GM19043 (cell line): ENCODE measurements around the gene COQ8B.
A peak's percentile ranks its signal among the peaks of the same experiment; 100 is the strongest.

Experiments used
- ATAC-seq: cut with Tn5 transposase; IDR thresholded peaks from one replicate; pipeline ENCODE4 v1.9.1; 2021; ENCODE audit warnings: low read depth; ENCODE audit not compliant: unreplicated experiment

COQ8B gene

GRCh38 chr19:40718774-40719391, 2.2 kb upstream of the COQ8B start:
- no peak for ATAC-seq

DNA sequence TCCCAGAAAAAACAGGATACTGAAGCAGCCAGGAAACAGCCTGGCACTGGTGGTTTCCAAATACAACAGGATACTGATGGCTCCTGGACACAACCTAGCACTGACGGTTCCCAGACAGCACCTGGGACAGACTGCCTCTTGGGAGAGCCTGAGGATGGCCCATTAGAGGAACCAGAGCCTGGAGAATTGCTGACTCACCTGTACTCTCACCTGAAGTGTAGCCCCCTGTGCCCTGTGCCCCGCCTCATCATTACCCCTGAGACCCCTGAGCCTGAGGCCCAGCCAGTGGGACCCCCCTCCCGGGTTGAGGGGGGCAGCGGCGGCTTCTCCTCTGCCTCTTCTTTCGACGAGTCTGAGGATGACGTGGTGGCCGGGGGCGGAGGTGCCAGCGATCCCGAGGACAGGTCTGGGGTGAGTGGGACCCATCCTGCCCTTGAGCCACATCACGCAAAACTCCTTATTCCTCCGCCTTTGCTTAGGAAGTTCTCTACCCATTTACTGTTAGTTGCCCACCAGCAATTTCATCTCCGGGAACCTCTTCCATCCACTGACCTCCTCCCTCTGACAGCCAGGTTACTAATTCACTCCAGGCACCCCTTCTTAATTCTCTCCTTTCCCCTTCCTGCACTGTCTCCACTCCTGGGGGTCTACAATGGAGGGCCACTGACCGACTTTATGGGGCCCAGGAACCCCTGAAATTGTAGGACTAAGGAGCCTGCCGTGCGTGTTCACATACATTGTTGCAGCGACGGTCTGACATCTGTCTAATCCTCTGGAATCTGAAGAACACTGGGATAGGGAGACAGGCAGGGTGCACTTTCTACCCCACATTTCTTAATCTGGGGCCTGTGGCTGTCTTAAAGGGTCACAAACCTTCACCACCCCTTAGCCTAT, 1.4 kb upstream of the COQ8B start:
- ATAC-seq = no peak

DNA sequence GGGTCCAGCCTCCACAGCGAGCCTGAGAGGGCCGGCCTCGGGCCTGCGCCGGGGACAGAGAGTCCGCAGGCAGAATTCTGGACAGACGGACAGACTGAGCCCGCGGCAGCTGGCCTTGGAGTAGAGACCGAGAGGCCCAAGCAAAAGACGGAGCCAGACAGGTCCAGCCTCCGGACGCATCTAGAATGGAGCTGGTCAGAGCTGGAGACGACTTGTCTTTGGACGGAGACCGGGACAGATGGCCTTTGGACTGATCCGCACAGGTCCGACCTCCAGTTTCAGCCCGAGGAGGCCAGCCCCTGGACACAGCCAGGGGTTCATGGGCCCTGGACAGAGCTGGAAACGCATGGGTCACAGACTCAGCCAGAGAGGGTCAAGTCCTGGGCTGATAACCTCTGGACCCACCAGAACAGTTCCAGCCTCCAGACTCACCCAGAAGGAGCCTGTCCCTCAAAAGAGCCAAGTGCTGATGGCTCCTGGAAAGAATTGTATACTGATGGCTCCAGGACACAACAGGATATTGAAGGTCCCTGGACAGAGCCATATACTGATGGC, 716 bp upstream of the COQ8B start:
- no peak for ATAC-seq

DNA sequence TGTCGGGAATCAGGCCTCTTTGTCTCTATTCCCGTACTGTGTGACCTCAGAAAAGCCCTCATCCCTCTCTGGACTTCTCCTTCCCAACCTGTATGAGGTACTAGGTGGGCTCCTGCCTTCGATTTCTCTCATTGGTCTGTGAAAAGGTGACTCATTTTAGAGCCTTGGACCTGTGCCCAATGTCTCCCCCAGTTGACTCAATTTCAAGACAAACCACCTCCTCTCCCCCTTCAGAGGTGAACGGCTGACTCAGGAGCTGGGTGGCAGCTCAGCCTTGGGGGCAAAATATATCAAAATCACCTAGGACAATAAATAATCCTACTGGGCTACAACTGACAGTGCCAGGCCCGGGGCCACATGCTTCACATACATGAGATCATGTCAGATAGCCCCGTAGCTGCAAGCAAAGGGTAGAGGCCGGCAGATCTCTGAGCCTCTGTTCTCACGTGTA, 630 bp downstream of the COQ8B start:
- ATAC-seq = no peak

DNA sequence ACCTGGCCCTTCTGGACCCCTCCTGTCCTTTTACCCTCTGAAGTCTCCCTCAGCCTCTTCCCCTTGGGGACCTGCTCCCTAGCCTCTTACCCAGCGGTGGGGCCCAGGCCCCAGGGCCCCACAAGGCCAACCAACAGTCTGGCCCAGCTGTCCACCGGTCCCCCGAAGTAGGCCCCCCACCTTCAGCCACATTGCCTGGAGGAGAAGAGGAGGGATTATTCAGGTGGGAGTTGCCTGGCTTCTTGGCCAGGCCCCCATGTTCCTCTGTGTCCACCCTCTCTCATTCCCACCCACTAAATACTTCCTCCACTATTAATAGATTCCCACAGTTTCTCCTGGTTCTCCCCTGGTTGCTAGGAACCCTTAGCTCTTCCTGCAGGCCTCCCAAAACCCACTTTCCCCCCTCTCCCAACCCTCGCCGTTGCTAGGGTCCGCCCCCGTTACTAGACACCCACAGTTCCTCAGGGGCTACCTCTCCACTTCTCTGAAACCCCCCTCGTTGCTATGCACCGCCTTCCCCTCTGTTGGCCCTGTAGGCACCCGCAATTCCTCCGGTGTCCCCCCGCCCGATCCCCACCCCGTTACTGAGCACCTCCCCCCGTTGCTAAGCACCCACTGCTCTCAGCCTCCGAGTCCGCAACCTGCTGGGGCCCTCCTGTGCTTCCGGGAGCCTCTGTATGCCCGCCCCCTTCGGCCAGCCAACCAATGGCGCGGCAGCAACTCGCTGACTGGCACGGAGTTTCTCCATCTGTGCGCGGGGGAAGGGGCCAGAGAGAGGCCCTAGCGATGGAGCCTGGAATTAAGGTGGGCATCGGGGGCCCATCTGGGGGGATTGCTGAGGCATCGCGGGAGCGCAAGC, 2.0 kb downstream of the COQ8B start:
- ATAC-seq = peak; percentile 54

GRCh38 chr19:40713939-40714338, 2.7 kb downstream of the COQ8B start:
- no peak for ATAC-seq

DNA sequence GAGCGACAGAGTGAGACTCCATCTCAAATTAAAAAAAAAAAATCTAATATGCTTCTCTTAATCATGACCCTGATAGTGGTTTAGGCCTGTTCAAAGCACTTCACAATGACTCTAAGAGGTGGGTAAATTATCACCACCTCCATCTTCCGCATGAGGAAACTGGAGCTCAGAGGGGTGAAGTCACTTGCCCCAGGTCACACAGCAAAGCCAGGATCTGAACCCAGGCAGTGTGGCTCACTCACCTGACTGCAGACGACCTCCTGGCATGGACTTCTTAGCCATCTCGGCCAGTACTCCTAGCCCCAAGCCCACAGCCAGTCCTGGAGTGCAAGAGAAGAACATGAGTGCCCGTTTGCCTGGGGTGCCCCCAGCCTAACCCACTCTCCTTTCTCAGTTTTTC, 6.9 kb downstream of the COQ8B start:
- ATAC-seq = no peak

- no peak for ATAC-seq
Measured at GRCh38 chr19:40707615-40708014, 9.1 kb downstream of the COQ8B start.

- no peak for ATAC-seq
Measured at GRCh38 chr19:40705950-40706619, 10.6 kb downstream of the COQ8B start.

DNA sequence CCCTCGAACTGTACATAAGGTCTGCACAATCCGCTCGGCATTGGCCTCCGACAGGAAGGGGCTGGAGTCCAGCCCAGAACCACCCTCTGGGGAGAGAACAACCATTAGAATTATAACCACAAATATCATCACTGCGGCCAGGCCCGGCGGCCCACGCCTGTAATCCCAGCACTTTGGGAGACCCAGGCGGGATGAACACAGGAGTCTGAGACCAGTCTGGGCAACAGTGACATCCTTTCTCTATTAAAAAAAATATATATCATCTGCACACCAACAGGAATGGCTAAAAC, 11.4 kb downstream of the COQ8B start:
- ATAC-seq = no peak

DNA sequence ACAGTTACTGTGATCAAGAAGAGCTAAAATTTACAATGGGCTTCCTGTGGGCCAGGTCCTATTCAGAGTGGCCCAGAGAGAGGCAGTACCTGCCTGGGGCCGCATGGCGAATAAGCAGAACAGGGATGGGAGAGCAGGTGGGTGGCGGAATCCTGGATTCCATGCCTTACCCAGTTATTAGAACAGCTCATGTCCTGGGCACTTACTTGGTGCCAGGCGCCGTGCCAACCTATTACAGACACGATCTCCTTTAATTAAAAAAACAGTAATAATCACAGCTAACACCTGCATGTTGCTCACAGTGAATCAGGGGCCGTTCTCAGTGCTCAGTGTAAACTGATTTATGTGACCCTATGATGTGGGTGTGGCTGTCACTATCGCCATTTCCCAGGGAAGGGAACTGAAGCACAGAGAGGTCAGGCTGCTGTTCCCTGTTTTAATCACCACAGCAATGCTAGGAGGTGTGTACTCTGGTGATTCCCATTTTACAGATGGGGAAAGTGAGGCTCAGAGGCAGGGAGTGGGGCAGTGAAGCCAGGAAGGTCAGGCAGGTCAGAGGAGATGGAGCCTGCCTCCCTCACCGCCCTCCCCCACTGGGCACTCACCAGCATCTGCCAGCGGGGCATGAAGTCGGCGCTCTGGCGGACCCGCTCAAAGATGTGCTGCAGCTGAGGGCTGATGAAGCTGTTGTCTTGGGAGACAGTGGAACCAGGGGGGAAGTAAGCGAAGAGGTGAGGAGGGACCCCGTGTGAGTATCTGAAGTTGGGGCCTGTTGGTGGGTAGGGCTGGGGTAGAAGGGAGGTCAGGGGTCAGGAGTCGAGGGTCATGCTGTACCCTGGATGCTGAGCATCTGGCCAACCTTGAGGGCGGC, 12.0 kb downstream of the COQ8B start:
- ATAC-seq = no peak

DNA sequence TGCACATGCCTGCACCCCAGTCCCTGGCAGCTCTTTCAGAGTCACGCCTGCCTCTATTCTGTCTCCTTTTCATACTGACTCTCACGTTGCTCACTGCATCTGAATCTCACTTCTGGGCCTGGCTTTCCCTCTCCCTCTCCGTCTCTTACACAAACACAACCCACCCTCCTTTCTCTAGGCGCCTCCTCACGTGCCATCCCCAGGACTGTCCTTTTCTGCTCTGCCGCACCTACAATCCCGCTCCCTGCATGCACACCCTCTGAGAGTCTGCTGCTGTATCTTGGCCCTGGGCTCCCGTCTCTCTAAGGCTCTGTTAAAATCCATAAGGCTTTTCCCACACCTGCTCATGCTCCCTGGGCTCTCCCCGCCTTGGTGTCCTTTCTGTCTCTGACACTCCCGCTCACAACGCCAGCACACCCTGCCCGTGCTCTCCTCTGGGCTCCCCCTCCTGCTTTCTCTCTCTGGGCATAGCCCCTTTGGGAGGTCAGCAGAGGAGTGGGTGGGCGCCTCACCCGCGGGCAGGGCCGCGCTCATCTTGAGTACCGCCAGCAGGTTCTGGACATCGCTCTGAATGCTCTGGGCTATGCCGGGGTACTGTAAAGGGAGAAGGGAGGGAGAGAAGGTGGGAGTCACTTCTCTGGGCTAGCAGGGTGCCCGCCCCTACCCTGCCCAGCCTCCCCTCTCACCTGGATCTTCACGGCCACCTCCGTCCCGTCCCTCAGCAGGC, 13.5 kb downstream of the COQ8B start:
- no peak for ATAC-seq

GRCh38 chr19:40702337-40703012, 14.2 kb downstream of the COQ8B start:
- no peak for ATAC-seq

DNA sequence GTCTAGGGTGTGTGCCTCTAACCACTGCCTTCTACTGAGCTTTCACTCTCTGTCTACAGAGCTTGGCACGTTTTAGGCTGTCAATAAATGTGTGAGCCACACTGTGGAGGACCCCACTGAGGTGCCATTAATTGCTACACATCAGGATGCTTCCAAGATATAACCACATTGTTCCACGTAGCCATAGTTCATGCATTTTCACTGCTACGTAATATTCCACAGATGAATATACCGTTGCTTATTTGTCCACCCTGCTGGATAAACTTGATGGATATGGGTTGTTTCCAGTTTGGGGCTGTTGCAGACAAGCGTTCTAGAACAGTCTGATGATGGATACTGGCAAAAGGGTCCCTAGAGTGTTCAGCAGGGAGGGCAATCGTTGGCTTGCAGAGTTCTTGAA, 14.9 kb downstream of the COQ8B start:
- ATAC-seq = no peak

DNA sequence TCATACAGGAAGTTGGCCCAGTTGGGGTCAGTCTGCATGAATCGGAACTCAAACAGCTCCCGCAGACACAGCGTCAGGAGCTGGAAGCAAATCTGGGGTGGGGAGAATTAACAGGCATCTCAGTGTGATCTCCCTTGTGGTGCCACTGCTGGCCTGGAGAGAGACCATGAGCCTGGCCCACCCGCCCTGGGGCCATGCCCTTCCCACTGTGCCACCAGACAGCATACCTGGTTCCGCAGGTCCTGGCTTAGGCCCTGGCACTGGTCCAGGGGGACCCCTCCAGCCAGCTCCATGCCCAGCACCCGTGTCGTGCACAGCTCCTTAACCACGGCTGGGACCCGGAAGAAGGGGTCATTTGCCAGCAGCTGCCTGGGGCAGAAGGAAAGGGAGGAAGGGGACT, 16.6 kb downstream of the COQ8B start:
- ATAC-seq = no peak

DNA sequence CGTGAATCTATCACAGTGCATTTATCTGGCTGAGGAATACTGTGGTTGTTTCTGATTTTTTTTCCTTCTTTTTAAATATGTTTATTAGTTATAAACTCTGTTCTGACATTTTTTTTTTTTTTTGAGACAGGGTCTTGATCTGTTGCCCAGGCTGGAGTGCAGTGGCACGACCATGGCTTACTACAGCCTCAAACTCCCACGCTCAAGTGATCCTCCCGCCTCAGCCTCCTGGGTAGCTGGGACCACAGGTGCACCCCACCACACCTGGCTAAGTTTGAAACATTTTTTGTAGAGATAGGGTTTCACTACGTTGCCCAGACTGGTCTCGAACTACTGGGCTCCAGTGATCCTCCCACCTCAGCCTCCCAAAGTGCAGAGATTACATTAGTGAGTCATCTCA, 19.7 kb downstream of the COQ8B start:
- ATAC-seq = no peak

GRCh38 chr19:40695881-40696280, 20.8 kb downstream of the COQ8B start:
- ATAC-seq = no peak

DNA sequence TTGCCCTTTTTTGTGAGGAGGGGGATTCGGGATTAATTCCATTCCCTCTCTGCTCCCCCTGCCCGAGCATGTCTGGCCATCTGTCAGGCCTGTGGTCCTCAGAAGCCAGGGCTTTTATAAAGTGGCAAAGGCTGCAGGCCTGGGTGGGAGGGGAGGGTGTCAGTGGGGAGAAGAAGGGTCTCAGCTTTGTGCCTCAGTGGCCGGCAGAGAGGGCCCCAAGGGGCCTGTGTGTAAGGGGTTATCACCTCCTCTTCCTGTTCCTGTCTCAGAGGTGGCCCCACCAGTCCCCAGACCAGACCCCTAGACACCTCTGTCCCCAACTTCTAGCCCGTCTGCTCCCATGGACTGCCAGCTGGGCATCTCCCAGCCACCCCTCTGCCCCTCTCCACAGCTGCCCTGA, 22.8 kb downstream of the COQ8B start:
- ATAC-seq = no peak
